Erythroblast (primary cell): ENCODE data around the gene FAAP20.

Experiments used
- DNase-seq, 2 experiments: peaks; one replicate each; lab custom pipeline; 2025; lab: John Stamatoyannopoulos, UW
- GATA1 ChIP-seq: IDR thresholded peaks from 2 replicates; pipeline ENCODE4 v1.6.1; 2011; ENCODE audit warnings: low read depth, mild to moderate bottlenecking, control low read depth, low read length, moderate library complexity
- POLR2A ChIP-seq: IDR thresholded peaks from 2 replicates; pipeline ENCODE4 v1.6.1; 2011; ENCODE audit warnings: mild to moderate bottlenecking, low read length

Gene FAAP20

GRCh38 chr1:2179283-2180013 lies 15.1 kb downstream of the FAAP20 start:
- TF ChIP-seq POLR2A (no peak), GATA1 (no peak)
- no peak for DNase-seq

- DNase-seq: no peak
- TF ChIP-seq GATA1 (no peak), POLR2A (no peak)
These were observed 15.7 kb downstream of the FAAP20 start for GRCh38 chr1:2178875-2179274.

GRCh38 chr1:2177946-2178538 lies 16.5 kb downstream of the FAAP20 start:
- TF ChIP-seq GATA1 (no peak), POLR2A (no peak)
- DNase-seq: no peak

GRCh38 chr1:2177541-2177940 lies 17.0 kb downstream of the FAAP20 start:
- TF ChIP-seq GATA1 (no peak), POLR2A (no peak)
- DNase-seq: no peak

- no peak for TF ChIP-seq POLR2A
- no peak for TF ChIP-seq GATA1
- DNase-seq: no peak
These were observed 18.0 kb downstream of the FAAP20 start for GRCh38 chr1:2176615-2177014.

- TF ChIP-seq GATA1: no peak
- no peak for TF ChIP-seq POLR2A
- DNase-seq: no peak
These were observed 18.7 kb downstream of the FAAP20 start for GRCh38 chr1:2175681-2176454.

GRCh38 chr1:2175055-2175414 lies 19.5 kb downstream of the FAAP20 start:
- DNase-seq: no peak
- TF ChIP-seq GATA1: no peak
- no peak for TF ChIP-seq POLR2A

- no peak for TF ChIP-seq POLR2A
- no peak for TF ChIP-seq GATA1
- DNase-seq: peak; percentile 20 to 57
These were observed 20.1 kb downstream of the FAAP20 start for GRCh38 chr1:2174348-2175054.

GRCh38 chr1:2173546-2174347 lies 20.8 kb downstream of the FAAP20 start:
- no peak for TF ChIP-seq GATA1
- no peak for TF ChIP-seq POLR2A
- no peak for DNase-seq

GRCh38 chr1:2172551-2173146 lies 21.9 kb downstream of the FAAP20 start:
- TF ChIP-seq GATA1 (no peak), POLR2A (no peak)
- no peak for DNase-seq

- DNase-seq: no peak
- TF ChIP-seq GATA1 (no peak), POLR2A (no peak)
These were observed 22.6 kb downstream of the FAAP20 start for GRCh38 chr1:2172012-2172411.

GRCh38 chr1:2170211-2170610 lies 24.4 kb downstream of the FAAP20 start:
- no peak for TF ChIP-seq GATA1
- no peak for TF ChIP-seq POLR2A
- DNase-seq: no peak
